ENCODE data around the gene CPNE9.

CPNE9 gene

DNA sequence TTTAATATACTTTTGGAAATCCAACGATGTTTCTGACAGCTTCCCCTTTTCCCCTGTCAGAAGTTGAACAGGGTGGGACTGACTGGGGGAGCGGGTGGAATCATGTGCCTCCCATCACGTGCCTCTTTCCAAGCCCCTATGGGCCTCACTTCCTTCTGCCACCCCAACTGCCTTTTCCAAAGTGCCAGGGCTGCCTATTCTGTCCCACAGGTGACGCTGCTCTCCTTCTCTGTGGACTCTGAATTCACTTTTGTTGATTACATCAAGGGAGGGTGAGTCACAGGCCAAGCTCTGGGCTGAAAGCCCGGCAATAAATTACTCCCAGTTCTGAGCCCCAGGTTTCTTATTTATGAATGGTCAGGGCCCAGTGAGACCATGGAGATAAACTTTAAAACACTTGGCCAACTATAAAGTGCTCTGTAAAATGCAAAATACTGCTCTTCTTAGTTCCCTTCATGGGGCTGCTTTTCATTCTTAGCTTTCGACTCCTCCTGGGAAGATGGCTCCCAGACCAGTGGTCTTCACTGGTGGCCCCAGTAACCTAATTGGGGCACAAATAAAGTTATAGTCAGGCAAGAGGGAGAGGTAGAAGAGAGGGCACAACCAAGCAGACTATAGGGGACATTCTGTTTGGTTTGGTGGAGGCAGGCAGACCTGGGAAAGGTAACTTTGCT lies 12.3 kb downstream of the CPNE9 start:
- FAIRE-seq (no peak), DNase-seq (ENCODE audit: insufficient read length, low spot score) (no peak)
- TF ChIP-seq, protein P1, sequence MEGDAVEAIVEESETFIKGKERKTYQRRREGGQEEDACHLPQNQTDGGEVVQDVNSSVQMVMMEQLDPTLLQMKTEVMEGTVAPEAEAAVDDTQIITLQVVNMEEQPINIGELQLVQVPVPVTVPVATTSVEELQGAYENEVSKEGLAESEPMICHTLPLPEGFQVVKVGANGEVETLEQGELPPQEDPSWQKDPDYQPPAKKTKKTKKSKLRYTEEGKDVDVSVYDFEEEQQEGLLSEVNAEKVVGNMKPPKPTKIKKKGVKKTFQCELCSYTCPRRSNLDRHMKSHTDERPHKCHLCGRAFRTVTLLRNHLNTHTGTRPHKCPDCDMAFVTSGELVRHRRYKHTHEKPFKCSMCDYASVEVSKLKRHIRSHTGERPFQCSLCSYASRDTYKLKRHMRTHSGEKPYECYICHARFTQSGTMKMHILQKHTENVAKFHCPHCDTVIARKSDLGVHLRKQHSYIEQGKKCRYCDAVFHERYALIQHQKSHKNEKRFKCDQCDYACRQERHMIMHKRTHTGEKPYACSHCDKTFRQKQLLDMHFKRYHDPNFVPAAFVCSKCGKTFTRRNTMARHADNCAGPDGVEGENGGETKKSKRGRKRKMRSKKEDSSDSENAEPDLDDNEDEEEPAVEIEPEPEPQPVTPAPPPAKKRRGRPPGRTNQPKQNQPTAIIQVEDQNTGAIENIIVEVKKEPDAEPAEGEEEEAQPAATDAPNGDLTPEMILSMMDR (IDR thresholded peaks at IDR 0.05; ENCODE audit: insufficient read depth, missing control alignments), result peak; percentile 51

DNA sequence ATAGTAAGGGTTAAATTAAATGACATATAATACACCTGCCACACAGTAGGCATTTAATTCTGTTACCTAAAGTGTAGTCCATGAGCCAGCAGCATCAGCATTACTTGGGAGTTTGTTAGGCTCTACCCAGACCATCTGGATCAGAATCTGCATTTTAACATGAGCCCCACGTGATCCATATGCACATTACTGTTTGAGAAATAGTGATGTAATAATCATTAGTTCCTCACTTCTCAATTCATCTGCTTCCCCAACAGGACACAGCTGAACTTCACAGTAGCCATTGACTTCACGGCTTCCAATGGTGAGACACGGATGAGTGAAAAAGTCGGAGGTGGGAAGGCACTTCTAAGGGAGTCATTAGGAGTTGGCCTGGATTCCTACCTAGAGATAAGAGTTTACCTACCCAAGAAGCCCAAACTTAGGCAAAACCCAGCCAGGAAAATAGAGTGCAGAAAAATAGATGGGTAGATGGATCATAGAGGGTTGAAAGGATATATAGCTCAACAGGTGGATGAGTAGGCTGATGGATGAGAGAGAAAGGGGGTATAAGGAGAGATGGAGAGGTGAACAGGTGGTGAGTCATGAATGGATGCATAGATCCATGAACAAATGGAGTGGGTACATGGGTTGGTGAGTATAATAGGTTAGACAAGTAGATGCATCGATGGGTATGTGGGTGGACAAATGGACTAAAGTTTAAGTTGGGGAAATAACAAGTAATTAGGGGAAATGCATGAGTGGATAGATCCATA lies 13.3 kb downstream of the CPNE9 start:
- FAIRE-seq (no peak), DNase-seq (ENCODE audit: insufficient read length, low spot score) (no peak)
- TF ChIP-seq, protein P1 (IDR thresholded peaks at IDR 0.05; ENCODE audit: insufficient read depth, missing control alignments), result no peak

DNA sequence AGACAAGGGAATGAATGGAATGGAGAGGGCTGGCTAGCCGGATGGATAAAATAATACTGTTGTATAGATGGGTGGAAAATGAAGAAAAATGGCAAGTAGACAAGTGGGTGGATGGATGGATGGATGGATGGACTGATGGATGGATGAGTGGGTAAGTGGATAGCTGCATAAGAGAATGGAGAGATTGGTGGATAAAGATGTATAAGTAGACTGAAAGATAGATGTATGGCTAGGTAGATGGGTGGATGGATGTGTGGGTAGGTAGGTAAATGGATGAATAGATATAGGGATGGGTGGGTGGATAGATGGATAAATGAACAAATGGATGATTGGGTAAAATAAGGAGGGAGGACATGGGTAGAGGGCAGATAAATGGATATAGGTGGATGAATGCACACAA lies 13.9 kb downstream of the CPNE9 start:
- DNase-seq (ENCODE audit: insufficient read length, low spot score) (no peak), FAIRE-seq (no peak)
- TF ChIP-seq, protein P1 (IDR thresholded peaks at IDR 0.05; ENCODE audit: insufficient read depth, missing control alignments), result no peak

DNA sequence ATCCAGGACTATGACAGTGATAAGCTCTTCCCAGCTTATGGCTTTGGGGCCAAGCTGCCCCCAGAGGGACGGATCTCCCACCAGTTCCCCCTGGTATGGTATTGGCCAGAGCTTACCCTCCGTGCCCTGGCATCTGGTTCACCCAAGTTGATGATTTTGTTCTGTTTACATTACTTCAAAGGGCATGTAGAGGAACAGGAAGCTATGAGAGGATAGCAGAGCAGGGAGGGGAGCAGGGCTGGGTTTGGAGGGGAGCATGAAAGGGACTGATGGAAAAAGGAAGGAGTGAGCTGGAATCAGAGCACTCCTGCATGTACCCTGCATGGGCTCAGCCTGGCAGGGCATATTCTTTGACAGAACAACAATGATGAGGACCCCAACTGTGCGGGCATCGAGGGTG lies 14.5 kb downstream of the CPNE9 start:
- FAIRE-seq (no peak), DNase-seq (ENCODE audit: insufficient read length, low spot score) (no peak)
- TF ChIP-seq, protein P1 (IDR thresholded peaks at IDR 0.05; ENCODE audit: insufficient read depth, missing control alignments), result no peak

DNA sequence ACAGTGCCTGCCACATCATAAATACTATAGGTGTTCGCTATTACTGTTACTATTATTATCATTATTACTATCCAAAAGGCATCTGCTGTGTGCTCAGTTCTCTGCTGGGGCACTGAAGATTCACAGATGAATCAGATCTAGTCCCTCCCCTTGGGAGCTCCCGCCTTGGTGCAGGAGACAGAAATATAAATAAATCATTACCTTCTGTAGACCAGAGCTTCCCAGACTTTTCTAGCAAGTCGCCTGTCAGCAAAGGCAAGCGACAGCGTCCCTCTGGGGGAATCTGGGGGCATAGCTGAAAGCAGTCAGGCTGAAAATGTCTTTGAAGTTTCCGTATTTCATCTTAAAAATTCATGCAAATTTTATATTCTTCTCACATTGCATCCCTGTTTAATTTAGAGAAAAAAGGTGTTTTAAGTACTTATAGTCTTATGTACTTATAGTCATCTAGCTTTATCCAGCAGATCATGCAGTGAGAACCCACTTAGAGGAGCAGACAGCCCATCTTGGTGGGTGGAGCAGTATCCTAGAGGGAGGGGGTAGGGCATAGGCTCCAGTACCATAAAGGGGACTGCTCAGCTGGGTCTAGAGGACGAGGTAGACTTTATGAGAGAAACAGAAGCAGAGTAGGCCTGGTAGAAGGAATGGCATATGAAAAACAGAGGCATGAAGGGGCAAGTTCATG lies 17.5 kb downstream of the CPNE9 start:
- no peak for DNase-seq (ENCODE audit: insufficient read length, low spot score)
- TF ChIP-seq, protein P1 (IDR thresholded peaks at IDR 0.05; ENCODE audit: insufficient read depth, missing control alignments), result no peak
- FAIRE-seq, result no peak

- TF ChIP-seq, protein P1 (IDR thresholded peaks at IDR 0.05; ENCODE audit: insufficient read depth, missing control alignments), result no peak
- DNase-seq (ENCODE audit: insufficient read length, low spot score), result no peak
- no peak for FAIRE-seq
These were observed 18.0 kb downstream of the CPNE9 start for GRCh38 chr3:9721700-9722060.
